H7 (cell line): Measurements from ENCODE around the gene FAM186B. TPM values are rescaled to one million over a fixed set of nuclear protein-coding genes. Genes with fewer than 3 reads are reported as not detected.
A peak's percentile ranks its signal among the peaks of the same experiment; 100 is the strongest.

Experiments used
- DNase-seq: peaks from one replicate; pipeline ENCODE4 v3.0.0; 2012
- H3K27me3 ChIP-seq: 2 replicates; pipeline ENCODE4 v1.6.0; 2011; ENCODE audit warnings: mild to moderate bottlenecking, low read length; ENCODE audit not compliant: control insufficient read depth, insufficient read depth
- H3K36me3 ChIP-seq: replicated peaks from 2 replicates; pipeline ENCODE4 v1.5.1; 2011; ENCODE audit warnings: low read length; ENCODE audit not compliant: control insufficient read depth, insufficient read depth
- H3K4me3 ChIP-seq: 2 replicates; pipeline ENCODE4 v1.5.1; 2011; ENCODE audit warnings: low read depth, mild to moderate bottlenecking, control low read depth, low read length, moderate library complexity; ENCODE audit not compliant: insufficient read depth
- total RNA-seq: library from RNA; depleted of rRNA; stranded (reverse); fragments of >200 nt; shearing (Covaris generic); gene quantifications from 2 replicates; pipeline ENCODE4 v1.2.3, GENCODE V29; 2014

The FAM186B gene
- total RNA-seq, 1 experiment from 2014 or later: 0.21 TPM

DNA sequence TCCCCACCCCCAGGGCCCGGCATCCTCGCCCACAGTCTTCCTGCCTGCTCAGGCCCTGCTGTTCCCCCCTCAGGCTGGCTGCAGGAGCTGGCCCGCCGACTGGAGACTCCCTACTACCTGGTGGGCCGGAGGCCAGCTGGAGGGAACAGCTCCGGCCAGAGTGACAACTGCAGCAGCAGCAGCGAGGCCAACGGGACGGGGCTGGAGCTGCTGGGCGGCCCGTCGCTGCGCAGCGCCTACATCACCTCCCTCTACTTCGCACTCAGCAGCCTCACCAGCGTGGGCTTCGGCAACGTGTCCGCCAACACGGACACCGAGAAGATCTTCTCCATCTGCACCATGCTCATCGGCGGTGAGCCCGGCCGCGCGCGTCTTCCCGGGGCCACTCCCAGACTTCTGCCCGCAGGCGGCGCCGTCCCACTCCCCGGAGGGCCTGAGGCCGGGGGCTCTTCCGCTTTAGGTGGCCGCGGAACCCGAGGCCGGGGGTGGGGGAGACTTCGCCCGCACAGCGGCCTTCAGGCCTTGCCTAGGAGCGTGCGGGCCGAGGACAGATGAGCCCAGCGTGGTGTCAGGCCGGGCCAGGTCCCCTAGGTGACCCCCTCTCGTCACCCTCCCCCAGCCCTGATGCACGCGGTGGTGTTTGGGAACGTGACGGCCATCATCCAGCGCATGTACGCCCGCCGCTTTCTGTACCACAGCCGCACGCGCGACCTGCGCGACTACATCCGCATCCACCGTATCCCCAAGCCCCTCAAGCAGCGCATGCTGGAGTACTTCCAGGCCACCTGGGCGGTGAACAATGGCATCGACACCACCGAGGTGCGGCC lies 56.4 kb downstream of the FAM186B start:
- Histone ChIP-seq H3K4me3 (peak overlapping the region; percentile 37), H3K36me3 (no peaks in the 10 kb centered on the region), H3K27me3 (peaks cover 56% of the 10 kb centered on the region)
- DNase-seq: peak; percentile 95

- Histone ChIP-seq H3K27me3 (peaks cover 62% of the 10 kb centered on the region), H3K4me3 (peak overlapping the region; percentile 37; the same call in 1 of the 2 replicates), H3K36me3 (no peaks in the 10 kb centered on the region)
- no peak for DNase-seq
Observed at GRCh38 chr12:49548481-49548821, 57.0 kb downstream of the FAM186B start.

- DNase-seq: peak; percentile 38
- H3K36me3 ChIP-seq: no peaks in the 10 kb centered on the region
- no peak overlapping the region for H3K4me3 ChIP-seq
- H3K27me3 ChIP-seq: peaks cover 75% of the 10 kb centered on the region
Observed at GRCh38 chr12:49547090-49547690, 58.2 kb downstream of the FAM186B start.

DNA sequence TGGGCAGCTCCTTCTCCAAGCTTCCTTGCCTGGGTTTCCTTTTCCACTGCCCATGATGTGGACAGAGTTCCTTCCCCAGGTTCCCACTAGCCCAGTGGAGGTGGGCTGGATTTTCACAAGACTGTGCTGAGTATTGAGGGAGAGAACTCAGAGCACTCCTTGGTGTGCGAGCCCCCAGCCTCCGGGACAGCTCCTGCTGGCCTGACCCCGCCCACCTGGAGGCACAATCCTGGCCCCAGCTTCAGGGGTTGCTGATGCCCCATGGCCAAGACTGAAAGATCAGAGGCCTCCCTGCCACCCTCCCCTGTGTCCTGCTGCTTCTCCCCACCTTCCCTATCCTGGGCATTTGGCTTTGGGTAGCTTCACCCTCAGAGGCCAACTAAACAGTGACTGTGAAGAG lies 59.0 kb downstream of the FAM186B start:
- no peak overlapping the region for H3K4me3 ChIP-seq
- H3K36me3 ChIP-seq: no peaks in the 10 kb centered on the region
- H3K27me3 ChIP-seq: peaks cover 81% of the 10 kb centered on the region
- DNase-seq: peak; percentile 53

DNA sequence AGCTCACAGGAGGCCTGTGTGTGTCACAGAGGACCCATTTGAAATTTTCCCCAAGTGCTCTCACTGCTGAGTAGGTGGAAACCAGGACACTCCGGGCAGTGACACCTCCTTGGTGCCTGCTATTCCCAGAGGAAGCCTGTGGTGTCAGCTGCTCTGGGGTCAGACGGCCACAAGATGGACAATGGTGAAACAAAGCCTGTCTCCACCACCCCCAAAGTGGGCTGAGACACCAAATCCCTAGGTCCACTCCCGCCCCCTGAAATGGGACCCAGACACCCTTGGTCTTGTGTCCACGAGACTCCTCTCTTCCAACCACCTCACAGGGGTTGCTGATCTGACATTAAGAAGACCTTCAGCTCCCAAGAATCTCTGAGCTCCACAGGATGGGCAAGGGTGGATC lies 59.6 kb downstream of the FAM186B start:
- Histone ChIP-seq H3K36me3 (no peaks in the 10 kb centered on the region), H3K4me3 (no peak overlapping the region), H3K27me3 (peaks cover 87% of the 10 kb centered on the region)
- DNase-seq: peak; percentile 30

- H3K4me3 ChIP-seq: peak overlapping the region; percentile 35; the same call in 1 of the 2 replicates
- H3K27me3 ChIP-seq: peaks cover 93% of the 10 kb centered on the region
- DNase-seq: peak; percentile 83
- H3K36me3 ChIP-seq: no peaks in the 10 kb centered on the region
Observed at GRCh38 chr12:49543914-49544815, 61.3 kb downstream of the FAM186B start.

- DNase-seq: peak; percentile 58
- Histone ChIP-seq H3K4me3 (no peak overlapping the region), H3K36me3 (no peaks in the 10 kb centered on the region), H3K27me3 (peaks cover 91% of the 10 kb centered on the region)
Observed at GRCh38 chr12:49543221-49543913, 62.1 kb downstream of the FAM186B start.

- H3K36me3 ChIP-seq: no peaks in the 10 kb centered on the region
- no peak overlapping the region for H3K4me3 ChIP-seq
- H3K27me3 ChIP-seq: peaks cover 91% of the 10 kb centered on the region
- DNase-seq: peak; percentile 48
Observed at GRCh38 chr12:49542592-49543160, 62.8 kb downstream of the FAM186B start.

GRCh38 chr12:49541911-49542505 lies 63.4 kb downstream of the FAM186B start:
- peaks cover 92% of the 10 kb centered on the region for H3K27me3 ChIP-seq
- peak; percentile 40 for DNase-seq
- H3K4me3 ChIP-seq: no peak overlapping the region
- H3K36me3 ChIP-seq: no peaks in the 10 kb centered on the region

GRCh38 chr12:49541140-49541861 lies 64.1 kb downstream of the FAM186B start:
- DNase-seq: peak; percentile 55
- Histone ChIP-seq H3K36me3 (no peaks in the 10 kb centered on the region), H3K4me3 (no peak overlapping the region), H3K27me3 (peaks cover 95% of the 10 kb centered on the region)

- Histone ChIP-seq H3K27me3 (peaks cover 94% of the 10 kb centered on the region), H3K4me3 (no peak overlapping the region), H3K36me3 (no peaks in the 10 kb centered on the region)
- peak; percentile 71 for DNase-seq
Observed at GRCh38 chr12:49540229-49541139, 65.0 kb downstream of the FAM186B start.

GRCh38 chr12:49539406-49540228 lies 65.8 kb downstream of the FAM186B start:
- Histone ChIP-seq H3K36me3 (no peaks in the 10 kb centered on the region), H3K27me3 (peaks cover 93% of the 10 kb centered on the region), H3K4me3 (peak overlapping the region; percentile 6; the same call in 1 of the 2 replicates)
- DNase-seq: peak; percentile 70
